OCI-LY1 (cell line): Measurements from ENCODE around the gene CCNY.

Experiments used
- EZH2 ChIP-seq: fragments of 200-600 bp; sonication (generic), shearing (Covaris generic); IDR thresholded peaks from 2 replicates; pipeline ENCODE4 v1.8.0; 2017; ENCODE audit warnings: borderline replicate concordance, mixed run types, mild to moderate bottlenecking, antibody characterized with exemption, low read length, moderate library complexity, mixed read lengths
- TF ChIP-seq, protein P1 (sequence below): fragments of 200-600 bp; sonication (generic), shearing (Covaris generic); IDR thresholded peaks from 2 replicates; pipeline ENCODE4 v1.5.1; 2017; ENCODE audit warnings: mild to moderate bottlenecking, antibody characterized with exemption, low read length, moderate library complexity, mixed read lengths

DNA sequence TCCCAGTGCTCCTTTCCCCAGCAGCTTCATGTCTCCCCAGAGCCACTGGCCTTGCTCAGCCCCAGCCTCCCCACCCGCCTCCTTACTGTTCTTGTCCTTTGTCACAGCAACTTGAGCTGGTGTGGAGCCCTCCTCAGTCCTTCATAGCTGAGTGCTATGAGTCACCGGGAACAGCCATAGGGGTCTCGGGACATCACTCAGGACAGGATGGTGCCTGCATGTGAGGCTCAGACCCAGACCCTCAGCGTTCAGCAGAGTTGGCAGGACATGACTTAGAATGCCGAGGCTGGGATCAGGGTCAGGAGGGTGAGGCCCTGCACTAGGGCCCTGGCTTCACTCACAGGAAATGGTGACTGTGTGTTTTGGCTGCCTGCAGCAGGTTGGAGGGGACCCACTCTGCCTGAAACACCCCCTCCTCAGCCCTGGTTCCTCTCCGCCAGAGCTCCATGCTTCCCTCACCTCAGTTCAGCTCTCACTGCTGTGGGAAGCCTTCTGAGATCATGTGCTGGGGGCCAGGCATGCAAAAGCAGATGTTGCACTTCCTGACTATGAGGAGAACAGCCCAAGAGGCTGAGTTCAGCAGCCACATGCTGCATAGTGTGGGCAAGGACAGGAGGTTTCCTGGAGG lies 228.1 kb downstream of the CCNY start:
- TF ChIP-seq, protein P1, sequence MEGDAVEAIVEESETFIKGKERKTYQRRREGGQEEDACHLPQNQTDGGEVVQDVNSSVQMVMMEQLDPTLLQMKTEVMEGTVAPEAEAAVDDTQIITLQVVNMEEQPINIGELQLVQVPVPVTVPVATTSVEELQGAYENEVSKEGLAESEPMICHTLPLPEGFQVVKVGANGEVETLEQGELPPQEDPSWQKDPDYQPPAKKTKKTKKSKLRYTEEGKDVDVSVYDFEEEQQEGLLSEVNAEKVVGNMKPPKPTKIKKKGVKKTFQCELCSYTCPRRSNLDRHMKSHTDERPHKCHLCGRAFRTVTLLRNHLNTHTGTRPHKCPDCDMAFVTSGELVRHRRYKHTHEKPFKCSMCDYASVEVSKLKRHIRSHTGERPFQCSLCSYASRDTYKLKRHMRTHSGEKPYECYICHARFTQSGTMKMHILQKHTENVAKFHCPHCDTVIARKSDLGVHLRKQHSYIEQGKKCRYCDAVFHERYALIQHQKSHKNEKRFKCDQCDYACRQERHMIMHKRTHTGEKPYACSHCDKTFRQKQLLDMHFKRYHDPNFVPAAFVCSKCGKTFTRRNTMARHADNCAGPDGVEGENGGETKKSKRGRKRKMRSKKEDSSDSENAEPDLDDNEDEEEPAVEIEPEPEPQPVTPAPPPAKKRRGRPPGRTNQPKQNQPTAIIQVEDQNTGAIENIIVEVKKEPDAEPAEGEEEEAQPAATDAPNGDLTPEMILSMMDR, result no peak
- TF ChIP-seq EZH2, result no peak
